Calu3 (cell line): ENCODE measurements around the gene PCDHA6. TPM values are rescaled to one million over a fixed set of nuclear protein-coding genes. Genes with fewer than 3 reads are reported as not detected.
"Not testable (repeated sequence)": the region's sequence is repeated elsewhere in the genome, so short reads cannot be mapped to it uniquely, and the experiment has no call there.

ENCODE experiments used
- BruUV-seq: library from RNA; stranded (reverse); fragments of 400-500 nt; replicated peaks from 2 replicates; lab custom pipeline; 2021; lab: Mats Ljungman, UMichigan
- CTCF ChIA-PET: fragments of 300-600 bp; sonication (Branson Sonifier 250); formaldehyde crosslinking; loops from one replicate; lab custom pipeline; 2022; ENCODE audit warnings: antibody characterized with exemption; lab: Charles Lee
- DNase-seq: peaks from one replicate; pipeline ENCODE4 v3.0.0; 2022
- H3K27ac Mint-ChIP-seq: one replicate; pipeline ENCODE4 v1.8.0; 2022; ENCODE audit warnings: mixed read lengths; ENCODE audit not compliant: unreplicated experiment
- H3K27me3 Mint-ChIP-seq: one replicate; pipeline ENCODE4 v1.8.0; 2022; ENCODE audit warnings: mixed read lengths; ENCODE audit not compliant: unreplicated experiment
- H3K36me3 Mint-ChIP-seq: one replicate; pipeline ENCODE4 v1.8.0; 2022; ENCODE audit warnings: mild to moderate bottlenecking, moderate library complexity, mixed read lengths; ENCODE audit not compliant: insufficient read depth, unreplicated experiment
- H3K4me1 Mint-ChIP-seq: one replicate; pipeline ENCODE4 v1.8.0; 2022; ENCODE audit warnings: mild to moderate bottlenecking, low read depth, mixed read lengths; ENCODE audit not compliant: unreplicated experiment
- H3K4me3 Mint-ChIP-seq: one replicate; pipeline ENCODE4 v1.8.0; 2022; ENCODE audit warnings: mild to moderate bottlenecking, low read depth, moderate library complexity, mixed read lengths; ENCODE audit not compliant: unreplicated experiment
- H3K9me3 Mint-ChIP-seq: one replicate; pipeline ENCODE4 v1.8.0; 2022; ENCODE audit warnings: low read depth, mixed read lengths; ENCODE audit not compliant: unreplicated experiment
- intact Hi-C: fragments of 100-400 bp; cut with micrococcal nuclease; formaldehyde crosslinking; loops from one replicate; pipeline ENCODE4 v1.10.0; 2022; ENCODE audit not compliant: unreplicated experiment
- total RNA-seq: library from RNA; stranded (reverse); gene quantifications from 2 replicates; pipeline ENCODE4 v1.2.3, GENCODE V29; 2022
- TF ChIP-seq, protein P1 (sequence below): fragments of 200-600 bp; IDR thresholded peaks from one replicate; pipeline ENCODE4 v1.8.0; 2022; ENCODE audit warnings: antibody characterized with exemption; ENCODE audit not compliant: unreplicated experiment

The PCDHA6 gene
- total RNA-seq, 1 experiment from 2014 or later = 1.2 TPM

DNA sequence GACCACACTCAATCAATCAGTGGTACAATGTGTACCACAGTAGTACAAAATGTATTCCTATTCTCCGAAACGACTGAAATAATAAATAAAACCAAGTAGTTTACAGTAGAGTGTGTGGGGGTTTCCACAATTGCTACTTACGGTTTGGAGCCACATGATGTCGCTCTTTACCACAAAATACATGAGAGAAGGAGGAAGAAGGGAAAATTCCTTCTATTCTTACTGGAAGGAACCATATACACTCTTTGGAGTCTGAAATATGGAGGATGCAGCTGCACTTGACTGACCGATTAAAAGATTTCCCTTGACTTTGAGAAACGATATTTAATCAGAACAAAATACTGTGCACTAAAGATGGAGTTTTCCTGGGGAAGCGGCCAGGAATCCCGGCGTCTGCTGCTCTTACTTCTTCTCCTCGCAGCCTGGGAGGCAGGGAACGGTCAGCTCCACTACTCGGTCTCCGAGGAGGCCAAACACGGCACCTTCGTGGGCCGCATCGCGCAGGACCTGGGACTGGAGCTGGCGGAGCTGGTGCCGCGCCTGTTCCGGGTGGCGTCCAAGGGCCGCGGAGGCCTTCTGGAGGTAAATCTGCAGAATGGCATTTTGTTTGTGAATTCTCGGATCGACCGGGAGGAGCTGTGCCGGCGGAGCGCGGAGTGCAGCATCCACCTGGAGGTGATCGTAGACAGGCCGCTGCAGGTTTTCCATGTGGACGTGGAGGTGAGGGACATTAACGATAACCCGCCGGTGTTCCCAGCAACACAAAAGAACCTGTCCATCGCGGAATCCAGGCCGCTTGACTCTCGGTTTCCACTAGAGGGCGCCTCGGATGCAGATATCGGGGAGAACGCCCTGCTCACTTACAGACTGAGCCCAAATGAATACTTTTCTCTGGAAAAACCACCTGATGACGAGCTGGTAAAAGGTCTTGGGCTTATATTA, 20.7 kb upstream of the PCDHA6 start, which contains the start of gene PCDHA4:
Gene PCDHA4, plus strand, starts transcription at position 235 of the 942 bp plus-strand sequence.
- Mint-ChIP-seq H3K4me1 (no peaks in the 10 kb centered on the region), H3K4me3 (peak within 1 kb of the TSS; percentile 68), H3K27ac (no peak within 1 kb of the TSS), H3K36me3 (peaks cover 15% of the 10 kb centered on the region), H3K27me3 (no peaks in the 10 kb centered on the region), H3K9me3 (peaks cover 8% of the 10 kb centered on the region)
- peak; percentile 69 for DNase-seq
- TF ChIP-seq, protein P1, sequence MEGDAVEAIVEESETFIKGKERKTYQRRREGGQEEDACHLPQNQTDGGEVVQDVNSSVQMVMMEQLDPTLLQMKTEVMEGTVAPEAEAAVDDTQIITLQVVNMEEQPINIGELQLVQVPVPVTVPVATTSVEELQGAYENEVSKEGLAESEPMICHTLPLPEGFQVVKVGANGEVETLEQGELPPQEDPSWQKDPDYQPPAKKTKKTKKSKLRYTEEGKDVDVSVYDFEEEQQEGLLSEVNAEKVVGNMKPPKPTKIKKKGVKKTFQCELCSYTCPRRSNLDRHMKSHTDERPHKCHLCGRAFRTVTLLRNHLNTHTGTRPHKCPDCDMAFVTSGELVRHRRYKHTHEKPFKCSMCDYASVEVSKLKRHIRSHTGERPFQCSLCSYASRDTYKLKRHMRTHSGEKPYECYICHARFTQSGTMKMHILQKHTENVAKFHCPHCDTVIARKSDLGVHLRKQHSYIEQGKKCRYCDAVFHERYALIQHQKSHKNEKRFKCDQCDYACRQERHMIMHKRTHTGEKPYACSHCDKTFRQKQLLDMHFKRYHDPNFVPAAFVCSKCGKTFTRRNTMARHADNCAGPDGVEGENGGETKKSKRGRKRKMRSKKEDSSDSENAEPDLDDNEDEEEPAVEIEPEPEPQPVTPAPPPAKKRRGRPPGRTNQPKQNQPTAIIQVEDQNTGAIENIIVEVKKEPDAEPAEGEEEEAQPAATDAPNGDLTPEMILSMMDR = peak; percentile 49
- CTCF ChIA-PET = interaction anchor here (0.7 to 2.6 kb wide), 4 partner anchors 10 to 234 kb away, joined by 3 to 8 read pairs (median 6); no protein-coding TSS in a partner anchor
- intact Hi-C loops = loop anchor here (1.0 to 10.0 kb wide), 2 partner anchors 75 to 748 kb away; partner anchors contain the start of gene PCDHA13
- TSS peak; percentile 37 for BruUV-seq

DNA sequence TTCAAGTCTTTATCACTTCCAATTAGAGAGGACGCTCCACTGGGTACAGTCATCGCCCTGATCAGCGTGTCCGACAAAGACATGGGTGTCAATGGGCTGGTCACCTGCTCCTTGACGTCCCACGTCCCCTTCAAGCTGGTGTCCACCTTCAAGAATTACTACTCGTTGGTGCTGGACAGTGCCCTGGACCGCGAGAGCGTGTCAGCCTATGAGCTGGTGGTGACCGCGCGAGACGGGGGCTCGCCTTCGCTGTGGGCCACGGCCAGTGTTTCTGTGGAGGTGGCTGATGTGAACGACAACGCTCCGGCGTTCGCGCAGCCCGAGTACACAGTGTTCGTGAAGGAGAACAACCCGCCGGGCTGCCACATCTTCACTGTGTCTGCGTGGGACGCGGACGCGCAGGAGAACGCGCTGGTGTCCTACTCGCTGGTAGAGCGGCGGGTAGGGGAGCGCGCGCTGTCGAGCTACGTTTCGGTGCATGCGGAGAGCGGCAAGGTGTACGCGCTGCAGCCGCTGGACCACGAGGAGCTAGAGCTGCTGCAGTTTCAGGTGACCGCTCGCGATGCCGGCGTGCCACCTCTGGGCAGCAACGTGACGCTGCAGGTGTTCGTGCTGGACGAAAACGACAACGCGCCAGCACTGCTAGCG, 19.4 kb upstream of the PCDHA6 start:
- not testable (repeated sequence) for H3K4me1 Mint-ChIP-seq, H3K27ac Mint-ChIP-seq, DNase-seq, H3K4me3 Mint-ChIP-seq, H3K27me3 Mint-ChIP-seq, BruUV-seq
- intact Hi-C loops = loop anchor here (10.0 kb wide), 1 partner anchor 746 kb away; no protein-coding TSS in a partner anchor
- Mint-ChIP-seq H3K36me3 (peaks cover 15% of the 10 kb centered on the region), H3K9me3 (peaks cover 16% of the 10 kb centered on the region)
- CTCF ChIA-PET = interaction anchor here (0.7 to 1.1 kb wide), 2 partner anchors 231 to 233 kb away, joined by 3 to 6 read pairs; no protein-coding TSS in a partner anchor

DNA sequence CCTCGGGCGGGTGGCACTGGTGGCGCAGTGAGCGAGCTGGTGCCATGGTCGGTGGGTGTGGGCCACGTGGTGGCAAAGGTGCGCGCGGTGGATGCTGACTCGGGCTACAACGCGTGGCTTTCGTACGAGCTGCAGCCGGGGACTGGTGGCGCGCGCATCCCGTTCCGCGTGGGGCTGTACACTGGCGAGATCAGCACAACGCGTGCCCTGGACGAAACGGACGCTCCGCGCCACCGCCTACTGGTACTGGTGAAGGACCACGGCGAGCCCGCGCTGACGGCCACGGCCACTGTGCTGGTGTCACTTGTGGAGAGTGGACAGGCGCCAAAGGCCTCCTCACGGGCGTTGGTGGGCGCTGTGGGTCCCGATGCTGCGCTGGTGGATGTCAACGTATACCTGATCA, 18.9 kb upstream of the PCDHA6 start:
- H3K9me3 Mint-ChIP-seq = peaks cover 15% of the 10 kb centered on the region
- no peak overlapping the region for H3K27ac Mint-ChIP-seq
- intact Hi-C loops = loop anchor here (10.0 kb wide), 1 partner anchor 746 kb away; no protein-coding TSS in a partner anchor
- no peak overlapping the region for H3K4me3 Mint-ChIP-seq
- TF ChIP-seq, protein P1 = no peak
- DNase-seq = no peak
- peaks cover 15% of the 10 kb centered on the region for H3K36me3 Mint-ChIP-seq
- CTCF ChIA-PET = no interaction called here
- no peaks in the 10 kb centered on the region for H3K27me3 Mint-ChIP-seq
- no TSS peak for BruUV-seq
- H3K4me1 Mint-ChIP-seq = no peaks in the 10 kb centered on the region

DNA sequence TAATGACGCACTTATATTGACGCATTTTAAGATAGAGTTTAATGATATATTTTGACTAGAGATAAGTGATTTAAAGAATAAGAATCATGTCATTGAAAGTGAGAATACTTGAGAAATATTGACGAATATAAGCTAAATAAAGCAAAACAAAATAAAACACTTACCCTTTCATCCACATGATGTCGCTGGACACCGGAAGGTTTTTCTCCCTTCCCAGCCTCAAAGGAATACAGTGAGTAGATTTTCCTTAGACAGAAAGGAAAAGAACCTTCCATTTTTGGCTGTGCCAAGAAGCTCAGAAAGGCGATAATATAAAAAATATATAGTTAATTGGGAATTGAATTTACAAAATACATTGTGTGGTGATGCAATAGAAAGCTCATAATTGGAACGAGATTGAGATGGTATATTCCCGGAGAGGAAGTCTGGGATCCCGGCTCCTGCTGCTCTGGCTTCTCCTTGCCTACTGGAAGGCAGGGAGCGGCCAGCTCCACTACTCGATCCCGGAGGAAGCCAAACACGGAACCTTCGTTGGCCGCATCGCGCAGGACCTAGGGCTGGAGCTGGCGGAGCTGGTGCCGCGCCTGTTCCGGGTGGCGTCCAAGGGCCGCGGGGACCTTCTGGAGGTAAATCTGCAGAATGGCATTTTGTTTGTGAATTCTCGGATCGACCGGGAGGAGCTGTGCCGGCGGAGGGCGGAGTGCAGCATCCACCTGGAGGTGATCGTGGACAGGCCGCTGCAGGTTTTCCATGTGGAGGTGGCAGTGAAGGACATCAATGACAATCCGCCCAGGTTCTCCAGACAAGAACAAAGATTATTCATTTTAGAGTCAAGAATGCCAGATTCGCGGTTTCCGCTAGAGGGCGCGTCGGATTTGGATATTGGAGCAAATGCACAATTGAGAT, 6.1 kb upstream of the PCDHA6 start, which contains the start of gene PCDHA5:
Gene PCDHA5, plus strand, starts transcription at position 239 of the 906 bp plus-strand sequence.
- Mint-ChIP-seq H3K27me3 (no peaks in the 10 kb centered on the region), H3K9me3 (peaks cover 7% of the 10 kb centered on the region), H3K4me1 (no peaks in the 10 kb centered on the region), H3K4me3 (no peak within 1 kb of the TSS), H3K36me3 (no peaks in the 10 kb centered on the region), H3K27ac (no peak within 1 kb of the TSS)
- DNase-seq = no peak
- TF ChIP-seq, protein P1 = no peak
- intact Hi-C loops = no loop called here
- BruUV-seq = no TSS peak
- CTCF ChIA-PET = no interaction called here
